Endothelial cell of umbilical vein (primary cell): ENCODE measurements around the gene SSH2. TPM values are rescaled to one million over a fixed set of nuclear protein-coding genes. Genes with fewer than 3 reads are reported as not detected.
A peak's percentile ranks its signal among the peaks of the same experiment; 100 is the strongest.

Experiments used
- BruUV-seq: library from RNA; stranded (reverse); fragments of 400-500 nt; replicated peaks from 2 replicates; lab custom pipeline; 2021; lab: Mats Ljungman, UMichigan
- CTCF ChIA-PET: fragments of 300-600, 350-600 bp; sonication (Branson Sonifier 250); formaldehyde crosslinking; loops from one replicate; lab custom pipeline; 2021; ENCODE audit warnings: antibody characterized with exemption, inconsistent platforms; lab: Charles Lee
- POLR2A ChIA-PET: fragments of 300-600, 350-600 bp; sonication (Branson Sonifier 250); formaldehyde crosslinking; loops from one replicate; lab custom pipeline; 2021; ENCODE audit warnings: antibody characterized with exemption, inconsistent platforms; lab: Charles Lee
- DNase-seq: peaks from one replicate; pipeline ENCODE4 v3.0.0-alpha.2; 2011; ENCODE audit warnings: low read depth, low spot score
- FAIRE-seq: peaks from 2 replicates; lab custom pipeline; 2011; peaks lifted over from hg19 to GRCh38; lab: Jason Lieb, UNC
- H2AFZ ChIP-seq: 2 replicates; pipeline ENCODE4 v1.6.0; 2012; ENCODE audit warnings: low read depth, low read length, control low read depth, inconsistent platforms
- H3K27ac ChIP-seq: 2 replicates; pipeline ENCODE4 v1.5.1; 2011; ENCODE audit warnings: low read depth, mild to moderate bottlenecking, control low read depth, low read length, moderate library complexity; ENCODE audit not compliant: insufficient read depth
- H3K27me3 ChIP-seq, 2 experiments: 2 replicates each; pipeline versions ENCODE4 v1.6.0 to v1.6.1; 2011; ENCODE audit warnings: low read length in 2 of 2, mixed read lengths in 1 of 2; ENCODE audit not compliant: control insufficient read depth in 2 of 2, insufficient read depth in 2 of 2
- H3K36me3 ChIP-seq, 2 experiments: 2 replicates in 1 of 2; 3 replicates in 1 of 2; pipeline ENCODE4 v1.5.1; 2011; ENCODE audit warnings: low read length in 2 of 2, mild to moderate bottlenecking in 1 of 2, moderate library complexity in 1 of 2; ENCODE audit not compliant: control insufficient read depth in 2 of 2, insufficient read depth in 2 of 2; ENCODE audit errors: extremely low read depth in 1 of 2
- H3K4me1 ChIP-seq: 3 replicates; pipeline ENCODE4 v1.5.1; 2011; ENCODE audit warnings: mild to moderate bottlenecking, low read length; ENCODE audit not compliant: control insufficient read depth, insufficient read depth; ENCODE audit errors: extremely low read depth
- H3K4me2 ChIP-seq: 2 replicates; pipeline ENCODE4 v1.6.1; 2011; ENCODE audit warnings: low read length, control low read depth, mixed read lengths; ENCODE audit not compliant: insufficient read depth
- H3K4me3 ChIP-seq, 3 experiments: fragments of 200-600 bp in 1 of 3; sonication (generic), shearing (Covaris generic) in 1 of 3; replicated peaks in 1 of 3; 2 replicates each; pipeline ENCODE4 v1.5.1; 2011 to 2016; ENCODE audit warnings: control low read depth in 3 of 3, low read length in 3 of 3, mild to moderate bottlenecking in 2 of 3, inconsistent platforms in 1 of 3, low read depth in 1 of 3, moderate library complexity in 1 of 3; ENCODE audit not compliant: insufficient read depth in 1 of 3
- H3K79me2 ChIP-seq: 2 replicates; pipeline ENCODE4 v1.6.0; 2012; ENCODE audit warnings: low read length, inconsistent platforms; ENCODE audit not compliant: control insufficient read depth, insufficient read depth
- H3K9ac ChIP-seq: replicated peaks from 2 replicates; pipeline ENCODE3; 2011; ENCODE audit warnings: low read length, control low read depth; ENCODE audit not compliant: insufficient read depth; ENCODE audit errors: extremely low read depth
- H3K9me1 ChIP-seq: replicated peaks from 3 replicates; pipeline ENCODE4 v1.6.0; 2011; ENCODE audit warnings: mild to moderate bottlenecking, low read length; ENCODE audit not compliant: control insufficient read depth, insufficient read depth; ENCODE audit errors: extremely low read depth
- H3K9me3 ChIP-seq: replicated peaks from 2 replicates; pipeline ENCODE4 v1.5.1; 2012; ENCODE audit warnings: low read length, inconsistent platforms; ENCODE audit not compliant: control insufficient read depth, insufficient read depth
- H4K20me1 ChIP-seq: replicated peaks from 2 replicates; pipeline ENCODE3; 2011; ENCODE audit warnings: mild to moderate bottlenecking, low read length; ENCODE audit not compliant: control insufficient read depth, insufficient read depth; ENCODE audit errors: extremely low read depth
- CTCF ChIP-seq, 2 donors: IDR thresholded peaks; 1 replicate in 1 of 2; 2 replicates in 1 of 2; pipeline ENCODE4 v1.5.1; 2011; ENCODE audit warnings: low read length in 2 of 2, mild to moderate bottlenecking in 2 of 2, moderate library complexity in 2 of 2, control low read depth in 1 of 2, inconsistent platforms in 1 of 2, low read depth in 1 of 2; ENCODE audit not compliant: insufficient read depth in 1 of 2; ENCODE audit errors: extremely low read depth in 1 of 2
- EZH2 ChIP-seq: IDR thresholded peaks from 2 replicates; pipeline ENCODE4 v1.6.1; 2012; ENCODE audit warnings: borderline replicate concordance, low read depth, mild to moderate bottlenecking, moderate library complexity, low read length, inconsistent platforms; ENCODE audit not compliant: severe bottlenecking
- FOS ChIP-seq: IDR thresholded peaks from 2 replicates; pipeline ENCODE4 v1.6.1; 2011; ENCODE audit warnings: mild to moderate bottlenecking, low read length, moderate library complexity, borderline replicate concordance; ENCODE audit not compliant: insufficient read depth
- GATA2 ChIP-seq: IDR thresholded peaks from 2 replicates; pipeline ENCODE4 v1.7.0; 2011; ENCODE audit warnings: low read depth, mild to moderate bottlenecking, moderate library complexity, mixed read lengths, low read length; ENCODE audit not compliant: insufficient read length, insufficient read depth
- JUN ChIP-seq: IDR thresholded peaks from 2 replicates; pipeline ENCODE4 v1.6.1; 2011; ENCODE audit warnings: borderline replicate concordance, low read depth; ENCODE audit not compliant: insufficient read length, insufficient read depth
- MAX ChIP-seq: IDR thresholded peaks from 2 replicates; pipeline ENCODE4 v1.6.1; 2011; ENCODE audit not compliant: insufficient read depth, insufficient read length
- MYC ChIP-seq: IDR thresholded peaks from one replicate; pipeline ENCODE4 v1.6.1; 2011; ENCODE audit warnings: mild to moderate bottlenecking, low read depth, low read length
- POLR2A ChIP-seq: IDR thresholded peaks from 2 replicates; pipeline ENCODE4 v1.6.1; 2012; ENCODE audit warnings: low read depth, mild to moderate bottlenecking, control low read depth, low read length
- POLR2AphosphoS5 ChIP-seq: IDR thresholded peaks from 2 replicates; pipeline ENCODE4 v1.6.1; 2012; ENCODE audit warnings: low read depth, mild to moderate bottlenecking, control low read depth, low read length, moderate library complexity; ENCODE audit not compliant: insufficient read depth
- dilution Hi-C: fragments of 300-500 bp; cut with MboI; formaldehyde crosslinking; loops from one replicate; pipeline ENCODE4 v1.15.0; 2019; ENCODE audit warnings: low sequenced_read_pairs; ENCODE audit not compliant: extremely low pct_ligation_motif_present
- intact Hi-C: fragments of 100-400 bp; cut with micrococcal nuclease; formaldehyde crosslinking; loops from one replicate; pipeline ENCODE4 v1.10.0; 2022
- polyA plus RNA-seq, 4 experiments: library from polyadenylated mRNA; depleted of rRNA in 3 of 4; stranded (reverse) in 3 of 4; unstranded in 1 of 4; fragments of >200 nt; gene quantifications; 2 replicates each; pipeline versions ENCODE4 v1.2.1 to v1.2.3, GENCODE V29; 2011 to 2012; ENCODE audit warnings: missing spikeins in 1 of 4
- total RNA-seq: library from RNA; stranded (reverse); gene quantifications from 2 replicates; pipeline ENCODE4 v1.2.3, GENCODE V29; 2021

The SSH2 gene
- total and polyA plus RNA-seq, 2 donors (not counting 3 experiments of a cell fraction or from before 2014, with no cell fraction given) = 24.6 to 60.9 TPM

- Histone ChIP-seq H3K36me3 (peaks cover 0 to 4% of the 10 kb centered on the region in 2 experiments), H2AFZ (peak overlapping the region; percentile 74), H3K79me2 (no peaks in the 10 kb centered on the region), H4K20me1 (no peaks in the 10 kb centered on the region), H3K4me3 (peak overlapping the region in 1 of 3 experiments; percentile 13), H3K9me1 (no peaks in the 10 kb centered on the region), H3K4me1 (peaks cover 31% of the 10 kb centered on the region), H3K4me2 (peak overlapping the region; percentile 18), H3K27ac (no peak overlapping the region), H3K9me3 (no peaks in the 10 kb centered on the region), H3K27me3 (no peaks in the 10 kb centered on the region), H3K9ac (no peak overlapping the region)
- peak; percentile 90 for FAIRE-seq
- no TSS peak for BruUV-seq
- ChIA-PET CTCF (interaction anchor here (0.6 to 6.9 kb wide), 24 partner anchors 9 to 490 kb away, joined by 3 to 113 read pairs (median 5); partner anchors contain the start of genes ANKRD13B and SSH2), POLR2A (interaction anchor here (0.7 kb wide), 1 partner anchor 196 kb away, joined by 3 read pairs; no protein-coding TSS in a partner anchor)
- intact Hi-C loops (loop anchor here (1.0 kb wide), 2 partner anchors 22 to 33 kb away; no protein-coding TSS in a partner anchor), dilution Hi-C loops (no loop called here)
- no peak for TF ChIP-seq GATA2
- TF ChIP-seq MYC = peak; percentile 74
- no peak for TF ChIP-seq FOS
- TF ChIP-seq MAX = peak; percentile 98
- peak; percentile 94 to 96 for TF ChIP-seq CTCF (IDR thresholded peaks at IDR 0.05; ENCODE audit: extremely low read depth in 1 of 2, insufficient read depth in 1 of 2, low read depth in 1 of 2, low read length in 2 of 2)
- TF ChIP-seq EZH2 = no peak
- TF ChIP-seq JUN = no peak
- TF ChIP-seq POLR2A = peak; percentile 19
- peak; percentile 85 for TF ChIP-seq POLR2AphosphoS5
- DNase-seq = peak; percentile 90
Measured at GRCh38 chr17:29613352-29613837, 316.6 kb downstream of the SSH2 start.
